HG02763 (cell line): ENCODE data around the gene DEGS2.
A peak's percentile ranks its signal among the peaks of the same experiment; 100 is the strongest.

ENCODE experiments used
- ATAC-seq: cut with Tn5 transposase; IDR thresholded peaks from one replicate; pipeline ENCODE4 v1.9.1; 2021; ENCODE audit warnings: mild to moderate bottlenecking, moderate library complexity; ENCODE audit not compliant: unreplicated experiment

DEGS2 gene

DNA sequence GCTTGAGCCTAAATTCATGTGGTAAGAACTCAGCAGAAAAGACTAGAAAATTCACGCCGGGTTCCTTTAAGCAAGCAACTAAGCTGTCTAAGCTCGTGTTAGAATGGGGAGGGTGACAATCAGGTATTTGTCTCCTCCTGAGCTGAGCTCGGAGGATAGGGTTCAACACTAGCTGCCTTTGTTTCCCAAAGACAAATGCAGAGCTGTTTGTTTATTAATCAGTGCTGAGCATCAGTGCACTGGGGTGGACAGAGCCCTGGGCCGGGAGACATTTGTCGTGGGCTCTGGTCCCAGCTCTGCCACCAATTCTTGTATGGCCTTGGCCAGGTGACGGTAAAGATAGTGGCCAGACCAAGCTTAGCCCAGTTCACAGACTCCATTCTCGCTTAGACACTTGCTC is 43.7 kb downstream of the DEGS2 start:
- ATAC-seq, result no peak

DNA sequence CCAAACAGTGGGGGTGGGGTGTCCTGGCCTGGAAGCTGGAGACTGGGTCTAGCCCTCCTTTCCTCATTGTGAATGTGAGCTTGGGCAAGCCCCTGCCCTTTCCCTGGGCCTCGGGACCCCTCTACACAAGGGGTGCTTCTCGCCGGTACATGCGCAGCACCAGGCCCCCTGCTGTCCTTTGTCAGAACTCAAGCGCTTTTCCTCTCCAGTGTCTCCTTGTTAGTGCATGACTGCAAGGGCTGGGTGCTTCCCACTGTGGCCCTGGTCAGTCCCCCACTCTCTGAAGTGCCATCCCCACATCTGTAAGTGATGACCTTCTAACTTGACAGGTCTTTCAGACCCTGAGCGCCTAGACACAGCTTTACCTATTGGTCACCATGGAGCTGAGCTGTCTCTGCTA is 44.2 kb downstream of the DEGS2 start:
- ATAC-seq, result no peak

DNA sequence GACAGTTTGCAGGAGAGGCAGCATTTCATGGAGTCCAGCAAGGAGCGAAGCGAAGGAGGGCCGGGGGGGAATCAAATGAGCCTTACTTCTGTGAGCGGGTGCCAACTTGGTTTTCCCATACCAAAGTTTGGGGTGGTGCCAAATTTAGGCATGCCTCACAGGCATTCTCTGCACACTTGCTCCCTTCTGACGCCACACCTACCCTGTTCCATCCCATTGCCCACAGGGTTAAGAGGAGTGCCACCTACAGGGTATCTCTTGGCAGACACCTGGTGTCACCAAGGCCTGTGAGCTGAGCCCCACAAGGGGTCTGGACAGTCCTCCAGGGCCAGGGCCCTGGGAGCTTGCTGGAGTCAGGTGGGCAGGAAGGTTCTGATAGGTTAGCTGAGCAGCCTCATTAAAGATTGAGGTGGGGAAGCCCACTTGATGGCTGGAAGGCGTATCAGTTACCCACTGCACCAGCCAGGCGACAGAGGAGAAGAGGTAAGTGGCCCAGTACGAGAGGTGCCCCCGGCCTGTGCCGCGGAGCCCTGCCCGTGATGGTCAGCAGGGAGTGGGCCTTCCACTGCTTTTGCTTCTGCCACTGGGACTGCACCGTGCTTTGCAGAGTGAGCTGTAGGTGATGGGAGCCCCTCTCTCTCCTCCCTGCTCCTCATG is 45.2 kb downstream of the DEGS2 start:
- ATAC-seq, result no peak

DNA sequence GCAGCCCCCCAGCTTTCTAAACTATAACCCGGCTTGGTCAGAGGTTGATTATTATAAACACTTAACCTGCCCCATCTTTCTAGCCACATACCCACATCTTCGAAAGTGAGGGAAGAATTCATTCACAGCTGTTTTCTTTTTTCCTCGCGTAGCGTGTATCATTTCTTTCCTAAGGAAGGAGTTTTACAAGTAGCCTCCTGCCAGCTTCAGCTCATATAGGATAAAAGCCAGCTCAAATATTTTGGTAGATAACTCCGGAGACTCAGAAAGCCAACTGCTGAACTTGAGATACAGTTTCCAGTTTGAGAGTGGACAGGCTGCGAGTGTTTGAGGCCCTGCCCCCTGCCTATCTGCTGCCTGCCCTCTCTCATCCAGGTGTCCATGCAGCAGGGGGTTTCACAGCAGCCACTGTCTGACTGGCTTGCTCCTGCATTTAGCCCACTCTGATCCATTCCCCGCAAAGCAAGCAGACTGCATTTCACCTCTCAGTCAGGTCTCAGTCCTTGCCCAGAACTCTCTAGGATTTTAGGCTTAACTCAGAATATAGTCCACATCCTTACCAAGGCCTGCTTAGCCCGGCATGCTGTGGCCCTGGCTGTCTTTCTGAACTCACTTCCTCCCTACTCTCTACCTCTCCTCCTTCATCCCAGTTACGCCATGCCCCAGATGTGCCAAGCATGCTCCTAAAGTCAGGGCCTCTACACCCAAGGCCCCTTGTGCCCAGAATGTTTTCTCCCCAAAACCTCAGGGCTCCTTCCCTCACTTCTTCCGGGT is 47.3 kb downstream of the DEGS2 start:
- ATAC-seq, result no peak

DNA sequence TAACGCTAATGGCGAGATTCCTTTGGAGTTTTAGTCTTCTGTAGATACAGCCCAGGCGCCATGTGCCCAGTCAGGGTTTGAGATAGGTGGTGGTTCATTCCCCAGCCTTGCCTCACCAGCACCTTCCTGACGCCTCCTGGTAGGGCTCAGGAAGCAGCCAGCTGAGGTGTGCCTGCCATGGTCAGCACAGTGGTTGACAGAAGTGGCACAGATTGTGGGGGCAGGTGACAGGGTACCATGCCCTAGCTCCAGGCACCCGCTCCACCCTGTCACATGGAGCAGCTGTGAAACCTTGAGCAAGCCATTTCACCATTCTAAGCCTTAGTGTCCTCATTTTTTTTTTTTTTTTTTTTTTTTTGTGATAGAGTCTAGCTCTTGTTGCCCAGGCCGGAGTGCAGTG is 48.6 kb downstream of the DEGS2 start:
- ATAC-seq, result no peak

DNA sequence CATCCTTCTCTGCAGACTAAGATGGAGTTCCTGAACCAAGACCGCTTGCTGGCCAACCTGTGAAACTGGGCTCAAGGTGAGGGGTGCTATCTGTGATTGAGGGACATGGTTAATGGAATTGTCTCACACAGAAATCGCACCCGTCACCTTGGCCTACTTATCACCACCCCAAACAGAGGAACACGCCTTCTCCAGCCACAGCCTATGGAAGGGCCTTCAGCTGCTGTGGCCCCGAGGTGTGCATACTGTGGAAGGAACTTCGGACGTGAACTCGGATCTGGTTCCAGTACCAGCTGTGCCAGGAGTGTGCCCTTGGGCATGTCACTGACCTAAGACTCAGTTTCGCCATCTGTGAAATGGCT is 49.9 kb downstream of the DEGS2 start:
- no peak for ATAC-seq

DNA sequence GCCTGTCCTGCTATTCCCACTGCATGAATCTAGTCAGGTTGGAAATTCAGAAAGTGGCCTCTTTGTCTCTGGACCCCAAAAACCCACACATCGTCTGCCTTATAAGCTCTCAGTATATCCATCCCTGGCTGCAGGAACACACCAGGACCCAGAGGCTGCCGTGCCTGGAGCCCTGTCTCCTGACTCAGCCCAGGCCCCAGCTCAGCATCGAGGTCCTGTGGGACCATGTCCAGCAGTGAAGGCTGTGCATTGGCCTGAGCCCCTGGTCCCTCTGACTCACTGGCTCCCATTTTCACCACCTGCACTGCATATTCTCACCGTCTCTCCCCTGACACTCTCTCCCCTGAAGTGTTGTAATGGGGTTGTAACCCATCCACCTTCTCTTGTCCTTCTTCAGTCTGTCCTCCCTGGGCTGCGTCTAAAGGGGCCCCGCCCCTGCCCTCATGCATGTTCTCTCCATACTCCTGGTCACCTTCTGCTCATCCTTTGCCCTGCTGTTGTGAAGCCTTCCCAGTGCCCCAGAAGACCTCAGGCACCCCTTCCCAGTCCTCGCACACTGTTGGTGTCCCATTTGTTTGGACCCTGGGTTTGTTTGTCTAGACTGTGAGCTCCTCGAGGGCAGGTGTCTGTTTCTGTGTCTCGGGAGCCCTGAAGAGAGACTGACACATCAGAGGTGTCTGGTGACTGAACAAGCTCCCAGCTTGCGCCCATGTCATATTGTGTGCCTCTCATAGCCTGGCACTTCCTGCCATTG is 50.4 kb downstream of the DEGS2 start:
- ATAC-seq, result no peak

DNA sequence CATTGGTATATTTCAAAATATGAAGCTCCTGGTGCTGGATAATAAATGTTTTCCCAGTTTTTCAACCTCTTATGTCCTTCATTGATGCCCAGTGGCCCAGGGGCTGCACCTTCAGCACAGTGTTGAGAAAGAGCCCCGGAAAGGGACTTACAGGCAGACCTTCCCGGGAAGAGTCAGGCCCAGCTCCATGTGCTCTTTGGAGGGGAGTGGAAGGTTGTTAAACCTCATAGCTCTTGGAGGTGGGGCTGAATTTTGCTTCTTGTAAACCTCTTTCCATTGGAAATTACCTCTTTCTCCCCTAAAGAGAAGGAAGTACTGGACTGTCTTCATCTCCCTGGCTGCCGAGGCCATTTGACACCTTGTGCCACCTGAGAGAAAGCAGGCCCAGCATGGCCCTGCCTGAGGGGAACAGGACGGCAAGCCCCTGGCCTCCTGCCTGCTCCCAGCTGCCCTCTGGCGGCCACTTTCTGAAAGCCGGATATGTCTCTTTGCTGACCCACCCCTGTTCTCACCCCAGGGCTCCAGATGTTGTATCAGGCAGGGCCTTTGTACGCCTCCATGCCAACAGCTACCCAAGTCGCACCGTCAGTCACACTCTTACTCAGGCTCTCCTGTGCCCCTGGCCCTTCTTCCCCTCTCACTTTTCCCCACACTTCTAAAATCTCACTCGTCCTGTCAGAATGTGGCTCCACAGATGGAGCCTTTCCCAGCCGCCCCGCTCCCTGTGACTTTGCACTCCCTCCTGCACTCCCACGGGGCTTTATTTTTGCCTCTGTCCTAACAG is 51.2 kb downstream of the DEGS2 start:
- peak; percentile 60 for ATAC-seq

DNA sequence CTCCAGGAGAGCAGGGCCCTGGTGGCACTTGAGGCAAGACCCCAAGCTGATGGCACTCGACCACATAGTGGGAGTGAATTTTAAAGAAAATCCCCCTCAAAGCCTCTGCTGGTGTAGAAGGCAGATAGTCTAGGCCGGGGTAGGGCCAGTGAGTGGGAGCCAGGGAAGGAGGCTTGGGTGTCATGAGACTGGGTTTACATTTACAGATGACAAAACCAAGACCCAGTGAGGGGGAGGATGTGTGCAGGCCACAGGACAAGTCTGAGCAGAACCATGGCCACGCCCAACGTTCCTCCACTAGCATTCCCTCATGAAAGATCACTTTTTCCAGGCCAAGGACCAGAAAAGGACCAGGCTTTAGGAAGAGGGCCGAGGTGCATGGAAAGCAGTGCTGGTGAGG is 52.2 kb downstream of the DEGS2 start:
- ATAC-seq, result no peak

DNA sequence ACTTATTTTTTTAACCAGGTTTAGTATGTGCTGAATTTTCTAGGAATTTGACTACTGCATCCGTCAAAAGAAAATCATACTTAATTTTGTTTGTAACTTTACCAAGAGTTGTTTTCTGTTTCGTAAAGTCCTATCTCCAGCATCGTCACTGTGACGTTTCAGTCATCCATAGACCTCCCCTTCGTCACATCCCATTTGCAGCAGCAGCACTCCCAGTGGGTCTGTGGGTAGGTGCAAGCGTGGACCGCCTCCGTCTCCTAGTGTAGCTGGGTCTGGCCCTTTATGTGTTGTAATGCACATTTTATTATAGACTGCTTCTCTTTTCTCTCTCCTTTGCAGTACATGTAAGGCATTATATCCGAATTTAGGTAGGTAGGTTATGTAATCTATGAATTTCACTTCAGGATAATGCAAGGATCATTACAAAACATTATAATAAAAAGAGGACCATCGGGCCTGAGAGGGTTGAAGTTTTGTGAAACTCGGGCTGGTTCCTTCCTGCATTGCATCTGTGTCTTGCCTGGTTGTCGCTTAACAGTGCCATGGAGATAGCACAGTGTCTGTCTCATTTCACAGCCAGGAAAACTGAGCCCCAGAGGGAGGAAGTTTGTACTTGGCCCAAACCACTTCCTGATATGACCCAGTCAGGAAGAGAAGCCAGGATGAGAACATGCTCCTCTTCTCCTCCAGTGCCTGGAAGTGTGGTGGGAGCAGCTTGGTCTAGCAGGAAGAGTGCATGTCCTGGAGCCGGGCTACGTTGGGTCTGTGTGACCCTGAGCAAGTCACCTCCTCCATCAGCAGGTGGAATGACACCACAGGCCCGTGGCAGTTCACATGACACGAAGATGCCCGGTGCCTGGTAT is 53.0 kb downstream of the DEGS2 start:
- no peak for ATAC-seq

DNA sequence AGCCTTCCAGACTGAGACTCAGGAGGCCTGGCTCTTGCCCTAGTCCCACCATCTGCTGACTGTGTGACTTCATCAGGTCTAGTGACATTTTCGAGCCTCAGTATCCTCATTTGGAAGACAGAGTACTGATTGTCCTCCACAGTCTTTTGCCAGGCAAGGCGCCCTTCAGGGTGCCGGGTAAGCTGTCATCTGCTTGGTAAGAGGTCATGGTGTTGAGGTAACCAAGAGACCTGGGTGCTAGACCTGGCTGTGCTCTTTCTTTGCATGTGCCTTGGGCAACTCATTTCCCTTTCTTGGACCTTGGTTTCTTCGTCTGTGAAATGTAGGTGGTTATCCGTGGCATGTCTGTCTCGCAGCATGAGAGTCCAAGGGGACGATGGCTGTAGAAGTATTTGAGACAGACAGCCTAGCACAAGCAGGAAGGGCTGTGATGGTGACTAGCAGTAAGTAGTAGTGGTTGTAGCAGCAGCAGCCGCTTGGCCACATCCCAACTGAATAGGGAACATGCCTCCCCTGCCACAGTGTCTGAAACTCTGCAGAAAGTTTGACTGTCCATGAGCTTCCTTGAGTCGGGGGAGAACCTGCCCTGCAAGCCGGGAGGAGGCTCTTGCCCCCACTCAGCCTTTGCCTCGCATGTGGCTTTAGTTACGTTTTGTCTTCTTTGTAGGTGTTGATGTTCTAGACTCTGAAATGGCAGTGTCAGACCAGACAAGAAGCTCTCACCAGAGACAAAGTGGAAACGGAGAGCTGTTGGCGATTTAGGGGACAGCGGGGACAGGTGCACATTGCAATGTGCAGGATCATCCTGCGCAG is 53.9 kb downstream of the DEGS2 start:
- ATAC-seq, result no peak

DNA sequence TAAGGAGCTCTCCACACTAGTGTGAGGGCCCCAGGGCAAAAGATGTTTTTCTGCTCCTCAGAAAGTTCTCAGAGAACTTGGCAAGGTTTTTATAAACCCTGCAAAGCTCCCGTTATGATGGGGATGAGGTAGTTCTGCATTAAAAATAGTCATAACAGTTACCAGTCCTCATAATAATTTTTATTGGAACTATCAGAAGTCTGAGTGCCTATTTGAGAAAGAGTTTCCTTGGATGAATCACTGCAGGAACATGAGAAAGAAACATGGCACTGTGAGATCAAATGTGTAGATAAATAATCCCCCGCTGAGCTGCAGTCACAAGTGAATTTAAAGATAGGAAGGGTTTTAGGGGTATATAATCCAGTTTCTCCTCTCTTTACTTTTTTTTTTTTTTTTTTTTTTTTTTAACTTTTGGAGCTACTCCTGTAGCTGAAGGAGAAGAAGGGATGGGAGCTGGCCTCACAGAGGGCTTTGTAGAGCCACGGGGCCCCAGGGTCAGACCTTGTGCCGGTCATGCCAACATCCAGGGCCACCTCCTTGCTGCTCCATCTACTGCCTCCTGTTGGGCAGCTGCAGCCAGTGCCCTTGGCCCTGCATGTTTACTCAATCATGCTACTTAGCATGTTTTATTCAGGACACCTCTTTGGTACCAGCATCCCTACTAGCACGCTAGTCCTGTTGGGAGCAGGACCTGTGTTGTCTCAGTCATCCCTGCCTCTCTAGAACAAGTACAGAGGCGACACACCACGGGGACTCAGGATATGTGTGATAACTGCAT is 54.7 kb downstream of the DEGS2 start:
- no peak for ATAC-seq

DNA sequence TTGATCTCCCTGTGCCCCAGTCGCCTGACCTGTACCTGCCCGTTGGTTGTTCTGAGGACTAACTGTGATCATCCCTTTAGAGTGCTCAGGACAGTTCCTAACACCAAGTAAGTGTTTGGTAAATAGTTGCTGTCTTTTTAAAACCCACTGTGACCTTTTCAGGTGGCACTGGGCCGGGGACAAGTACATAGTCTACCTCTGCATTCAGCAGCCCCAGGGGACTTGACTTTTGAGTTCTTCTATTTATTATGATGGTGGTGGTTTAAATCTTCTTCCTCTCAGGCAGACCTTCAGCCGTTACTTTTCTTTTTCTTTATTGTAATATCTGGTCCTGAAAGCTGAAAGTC is 55.5 kb downstream of the DEGS2 start:
- ATAC-seq, result no peak

DNA sequence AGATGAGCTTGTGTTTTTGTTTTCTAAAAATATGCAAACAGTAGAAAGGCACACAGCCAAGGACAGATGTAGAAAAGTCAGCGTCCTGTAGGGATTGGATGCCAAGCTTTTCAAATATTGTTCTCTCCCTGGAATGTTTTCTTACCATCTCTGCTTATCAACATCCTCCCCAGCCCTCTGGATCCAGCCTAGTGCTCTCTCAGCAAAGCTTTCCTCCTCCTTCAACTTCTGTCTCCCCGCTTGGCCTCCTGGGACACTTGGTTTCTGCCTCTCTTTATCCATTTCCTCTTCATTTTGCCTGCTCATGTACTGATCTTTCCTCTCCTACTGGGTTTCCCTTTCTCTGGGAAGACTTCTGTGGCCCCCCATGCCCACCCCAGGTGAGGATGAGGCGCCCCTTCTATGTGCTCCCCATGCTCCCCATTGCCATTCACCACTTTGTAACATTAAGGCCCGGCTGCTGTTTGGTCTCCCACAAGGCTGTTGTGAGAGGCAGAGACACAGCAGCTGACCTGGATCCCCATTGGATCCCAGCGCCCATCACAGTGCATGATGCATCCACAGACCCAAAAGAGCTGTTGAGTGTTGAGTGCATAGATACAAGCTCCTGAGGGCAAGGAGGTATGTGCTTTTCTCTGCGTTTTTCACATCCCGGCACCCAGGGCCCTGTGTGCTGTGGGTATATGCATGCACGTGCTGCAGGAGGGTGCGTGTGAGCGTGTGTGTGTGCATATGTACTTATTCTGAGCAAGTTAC is 56.0 kb downstream of the DEGS2 start:
- ATAC-seq, result no peak

DNA sequence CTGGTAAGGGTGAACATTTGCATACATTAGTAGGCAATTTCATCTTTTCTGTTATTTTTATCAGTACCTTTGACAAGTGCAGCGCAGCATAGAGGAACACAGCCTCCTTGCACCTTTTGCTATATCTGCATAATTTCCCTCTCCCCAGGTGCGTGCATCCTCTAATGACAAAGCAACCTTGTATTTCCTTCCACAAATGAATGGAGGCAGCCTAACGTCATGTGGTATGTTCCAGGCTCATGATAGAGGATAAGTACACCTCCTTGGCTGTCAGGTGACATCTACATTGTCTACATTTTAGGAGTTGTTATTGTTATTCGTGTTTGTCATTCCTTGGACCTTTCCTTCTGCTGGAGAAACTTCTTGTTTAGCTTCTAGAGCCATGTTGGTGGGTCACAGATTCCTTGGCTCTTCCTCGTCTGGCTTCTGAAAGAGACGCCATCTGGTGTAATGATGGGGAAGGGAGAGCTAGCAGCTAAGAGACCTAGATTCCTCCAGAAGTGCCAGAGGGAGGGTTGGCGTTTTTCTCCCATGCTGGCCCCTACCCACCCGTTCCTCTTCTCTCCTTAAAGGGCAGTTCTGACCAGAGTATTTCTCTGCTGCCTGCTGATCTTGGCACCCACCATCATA is 57.2 kb downstream of the DEGS2 start:
- no peak for ATAC-seq

DNA sequence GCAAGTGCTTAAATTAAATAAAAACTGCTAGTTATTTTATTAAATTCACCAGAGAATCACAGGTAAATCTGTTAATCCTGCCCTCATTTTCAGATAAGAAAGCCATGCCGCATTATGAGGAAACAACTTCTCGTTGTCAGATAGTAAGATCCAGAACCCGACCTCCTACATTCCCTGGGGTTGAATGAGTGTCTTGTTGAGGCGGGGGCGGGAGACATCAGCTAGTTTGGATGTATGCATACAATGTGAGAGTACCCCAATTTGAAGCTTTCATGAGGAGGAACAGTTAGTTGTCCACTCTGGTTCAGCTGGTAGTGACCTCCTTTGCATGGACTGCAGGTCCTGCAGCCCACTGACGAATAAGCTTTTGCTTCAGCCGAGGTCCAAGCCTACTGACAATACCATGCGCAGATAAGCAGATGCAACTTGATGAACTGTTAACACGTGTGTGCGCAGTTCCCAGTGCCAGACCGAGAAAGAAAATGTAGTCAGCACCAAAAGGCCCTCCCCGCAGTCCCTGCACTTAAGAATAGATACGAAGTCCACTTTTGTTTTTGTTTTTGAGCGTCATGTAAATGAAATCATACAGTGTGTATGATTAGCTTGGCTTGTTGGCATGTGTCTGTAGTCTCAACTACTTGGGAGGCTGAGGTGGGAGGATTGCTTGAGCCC is 59.3 kb downstream of the DEGS2 start:
- no peak for ATAC-seq

DNA sequence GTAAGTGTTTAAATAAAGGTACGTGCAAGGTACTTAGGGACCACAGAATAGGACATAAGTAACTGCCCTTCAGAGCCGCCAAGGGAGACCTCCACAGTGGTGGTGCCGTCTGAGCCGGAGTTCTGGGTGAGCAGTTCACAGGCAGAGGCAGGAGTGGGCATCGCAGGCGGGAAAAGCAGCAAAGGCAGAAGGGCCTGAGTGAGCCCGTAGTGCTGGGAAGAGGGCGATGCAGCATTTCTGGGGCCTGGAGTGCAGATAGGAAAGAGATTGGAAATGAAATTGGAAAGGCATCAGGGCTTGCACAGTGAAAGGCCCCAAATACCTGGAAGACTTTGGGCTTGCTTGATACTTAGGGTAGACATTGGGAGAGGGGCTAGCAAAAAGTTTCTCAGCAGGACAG is 61.3 kb downstream of the DEGS2 start:
- ATAC-seq, result no peak
